Hepatocyte (in vitro differentiated cells): ENCODE data around the gene ICE2. TPM values are rescaled to one million over a fixed set of nuclear protein-coding genes. Genes with fewer than 3 reads are reported as not detected.

ENCODE experiments used
- DNase-seq: peaks from one replicate; pipeline ENCODE4 v3.0.0-alpha.2; 2016; ENCODE audit warnings: low spot score
- H2AFZ ChIP-seq: fragments of 200-600 bp; sonication (generic); 2 replicates; pipeline ENCODE4 v1.6.0; 2016; ENCODE audit warnings: antibody characterized with exemption, mild to moderate bottlenecking
- H3K27ac ChIP-seq: fragments of 200-600 bp; sonication (generic); 2 replicates; pipeline ENCODE4 v1.5.1; 2016; ENCODE audit warnings: mild to moderate bottlenecking
- H3K27me3 ChIP-seq: fragments of 200-600 bp; sonication (generic); 2 replicates; pipeline ENCODE4 v1.6.1; 2016
- H3K36me3 ChIP-seq: fragments of 200-600 bp; sonication (generic); replicated peaks from 2 replicates; pipeline ENCODE4 v1.5.1; 2016; ENCODE audit warnings: low read depth; ENCODE audit not compliant: insufficient read depth
- H3K4me1 ChIP-seq: fragments of 200-600 bp; sonication (generic); 2 replicates; pipeline ENCODE4 v1.5.1; 2016; ENCODE audit warnings: mild to moderate bottlenecking, moderate library complexity; ENCODE audit not compliant: insufficient read depth
- H3K4me2 ChIP-seq: fragments of 200-600 bp; sonication (generic); 2 replicates; pipeline ENCODE4 v1.6.0; 2016
- H3K4me3 ChIP-seq: fragments of 200-600 bp; sonication (generic); 2 replicates; pipeline ENCODE4 v1.5.1; 2016; ENCODE audit warnings: mild to moderate bottlenecking
- H3K79me2 ChIP-seq: fragments of 200-600 bp; sonication (generic); 2 replicates; pipeline ENCODE4 v1.6.0; 2017; ENCODE audit warnings: mild to moderate bottlenecking
- H3K9me2 ChIP-seq: fragments of 200-600 bp; sonication (generic); replicated peaks from 2 replicates; pipeline ENCODE4 v1.6.0; 2017; ENCODE audit warnings: mild to moderate bottlenecking; ENCODE audit not compliant: insufficient read depth
- H3K9me3 ChIP-seq: fragments of 200-600 bp; sonication (generic); 2 replicates; pipeline ENCODE4 v1.5.1; 2016; ENCODE audit warnings: low read depth, mild to moderate bottlenecking
- H4K20me1 ChIP-seq: fragments of 200-600 bp; sonication (generic); 2 replicates; pipeline ENCODE4 v1.6.0; 2016; ENCODE audit warnings: mild to moderate bottlenecking; ENCODE audit not compliant: insufficient read depth, poor library complexity, severe bottlenecking
- CTCF ChIP-seq: fragments of 200-600 bp; sonication (generic); IDR thresholded peaks from 2 replicates; pipeline ENCODE4 v1.5.1; 2016; ENCODE audit warnings: antibody characterized with exemption, mild to moderate bottlenecking; ENCODE audit not compliant: poor library complexity
- EZH2 ChIP-seq: fragments of 200-600 bp; sonication (generic); IDR thresholded peaks from 2 replicates; pipeline ENCODE4 v1.6.1; 2016; ENCODE audit warnings: antibody characterized with exemption, mild to moderate bottlenecking, borderline replicate concordance
- EZH2phosphoT487 ChIP-seq: fragments of 200-600 bp; sonication (generic); IDR thresholded peaks from one replicate; pipeline ENCODE4 v1.6.1; 2018; ENCODE audit warnings: antibody characterized with exemption, mild to moderate bottlenecking, low read depth, moderate library complexity; ENCODE audit not compliant: unreplicated experiment, severe bottlenecking
- WGBS: methylation state at CpG from one replicate; pipeline ENCODE4 v1.1.6; 2016; ENCODE audit warnings: low lambda C conversion rate; ENCODE audit errors: missing lambda C conversion rate; 5-methylcytosine and 5-hydroxymethylcytosine counted together
- polyA plus RNA-seq: library from polyadenylated mRNA; unstranded; fragments of >200 nt; fragmentation: Nextera tagmentation; extraction: Ambion mirVana; gene quantifications from 2 replicates; pipeline ENCODE4 v1.2.1, GENCODE V29; 2016
- total RNA-seq: library from RNA; depleted of rRNA; stranded (reverse); fragments of >200 nt; gene quantifications from 2 replicates; pipeline ENCODE4 v1.2.3, GENCODE V29; 2014

Gene ICE2
- total and polyA plus RNA-seq, 2 experiments from 2014 or later = 15.8 to 35.4 TPM

- H3K9me3 ChIP-seq = no peaks in the 10 kb centered on the region
- no peak overlapping the region for H3K4me3 ChIP-seq
- H2AFZ ChIP-seq = no peak overlapping the region
- no peak for DNase-seq
- no peaks in the 10 kb centered on the region for H3K9me2 ChIP-seq
- no peaks in the 10 kb centered on the region for H3K79me2 ChIP-seq
- no peak for TF ChIP-seq EZH2
- no peak for TF ChIP-seq CTCF
- TF ChIP-seq EZH2phosphoT487 = no peak
- H3K36me3 ChIP-seq = no peaks in the 10 kb centered on the region
- no peaks in the 10 kb centered on the region for H4K20me1 ChIP-seq
- H3K27me3 ChIP-seq = no peaks in the 10 kb centered on the region
- H3K27ac ChIP-seq = peak overlapping the region; percentile 53
- H3K4me1 ChIP-seq = peaks cover 11% of the 10 kb centered on the region
- no peak overlapping the region for H3K4me2 ChIP-seq
Measured at GRCh38 chr15:60408463-60408981, 70.4 kb downstream of the ICE2 start.

GRCh38 chr15:60407415-60407805, 71.5 kb downstream of the ICE2 start:
- Histone ChIP-seq H2AFZ (no peak overlapping the region), H3K4me3 (no peak overlapping the region), H3K9me2 (no peaks in the 10 kb centered on the region), H3K4me2 (no peak overlapping the region), H3K79me2 (no peaks in the 10 kb centered on the region), H3K27ac (peak overlapping the region; percentile 13), H3K9me3 (no peaks in the 10 kb centered on the region), H3K4me1 (peaks cover 22% of the 10 kb centered on the region), H3K36me3 (no peaks in the 10 kb centered on the region), H3K27me3 (no peaks in the 10 kb centered on the region), H4K20me1 (no peaks in the 10 kb centered on the region)
- TF ChIP-seq EZH2 (no peak), EZH2phosphoT487 (no peak), CTCF (no peak)
- no peak for DNase-seq

- no peak overlapping the region for H3K4me2 ChIP-seq
- no peaks in the 10 kb centered on the region for H3K79me2 ChIP-seq
- no peak overlapping the region for H3K4me3 ChIP-seq
- H3K36me3 ChIP-seq = no peaks in the 10 kb centered on the region
- H3K9me2 ChIP-seq = no peaks in the 10 kb centered on the region
- H3K27me3 ChIP-seq = no peaks in the 10 kb centered on the region
- H4K20me1 ChIP-seq = no peaks in the 10 kb centered on the region
- H3K4me1 ChIP-seq = peaks cover 28% of the 10 kb centered on the region
- no peak overlapping the region for H2AFZ ChIP-seq
- TF ChIP-seq EZH2phosphoT487 (no peak), EZH2 (no peak), CTCF (no peak)
- H3K9me3 ChIP-seq = no peaks in the 10 kb centered on the region
- no peak for DNase-seq
- peak overlapping the region; percentile 13 for H3K27ac ChIP-seq
- 81% methylated on average over 2 of the region's 2 CpGs for WGBS
Measured at GRCh38 chr15:60406513-60407414, 72.2 kb downstream of the ICE2 start.
